HepG2 (cell line): ENCODE results near the gene BAHCC1. TPM values are rescaled to one million over a fixed set of nuclear protein-coding genes. Genes with fewer than 3 reads are reported as not detected.

Source experiments
- CREM ChIP-seq, 2 experiments: sonication (generic) in 1 of 2; formaldehyde crosslinking in 1 of 2; IDR thresholded peaks; 2 replicates each; pipeline versions ENCODE4 v1.4.0 to v1.6.1; 2016 to 2020; ENCODE audit warnings: antibody characterized with exemption in 1 of 2, mild to moderate bottlenecking in 1 of 2, missing genetic modification reagents in 1 of 2
- DRAP1 ChIP-seq: IDR thresholded peaks from 2 replicates; pipeline ENCODE4 v1.6.1; 2016; ENCODE audit warnings: missing genetic modification reagents, missing compliant biosample characterization
- EP300 ChIP-seq, 3 experiments: sonication (generic) in 1 of 3; formaldehyde crosslinking in 1 of 3; IDR thresholded peaks; 2 replicates each; pipeline versions ENCODE4 v1.5.1 to v1.6.1; 2011 to 2020; ENCODE audit warnings: low read depth in 2 of 3, low read length in 2 of 3, borderline replicate concordance in 1 of 3, improper control_type of control experiment in 1 of 3, mild to moderate bottlenecking in 1 of 3, missing genetic modification reagents in 1 of 3, moderate library complexity in 1 of 3
- GRHL1 ChIP-seq: sonication (generic); formaldehyde crosslinking; conservative IDR thresholded peaks from 2 replicates; pipeline ENCODE4 v1.8.0; 2022; ENCODE audit warnings: missing genetic modification reagents
- MXD1 ChIP-seq: sonication (generic); formaldehyde crosslinking; IDR thresholded peaks from 2 replicates; pipeline ENCODE4 v1.4.0; 2020; ENCODE audit warnings: mild to moderate bottlenecking, missing genetic modification reagents
- MXI1 ChIP-seq: IDR thresholded peaks from 3 replicates; pipeline ENCODE4 v1.6.1; 2012; ENCODE audit warnings: low read depth, low read length, inconsistent platforms, borderline replicate concordance
- SMAD1 ChIP-seq: sonication (generic); formaldehyde crosslinking; IDR thresholded peaks from 2 replicates; pipeline ENCODE4 v1.4.0; 2020; ENCODE audit warnings: missing genetic modification reagents, low read depth, mild to moderate bottlenecking, borderline replicate concordance
- SP1 ChIP-seq, 2 experiments: fragments of 450-650 bp in 1 of 2; sonication (generic) in 1 of 2; formaldehyde crosslinking in 1 of 2; IDR thresholded peaks; 2 replicates each; pipeline versions ENCODE4 v1.4.0 to v1.6.1; 2016 to 2020; ENCODE audit warnings: missing genetic modification reagents in 1 of 2
- ZNF354B ChIP-seq: sonication (generic); formaldehyde crosslinking; IDR thresholded peaks from 2 replicates; pipeline ENCODE4 v1.8.0; 2022; ENCODE audit warnings: mild to moderate bottlenecking, missing genetic modification reagents
- ZNF510 ChIP-seq: sonication (generic); formaldehyde crosslinking; IDR thresholded peaks from 2 replicates; pipeline ENCODE4 v1.4.0; 2020; ENCODE audit warnings: low read depth, mild to moderate bottlenecking, missing genetic modification reagents
- ZNF646 ChIP-seq: sonication (generic); formaldehyde crosslinking; IDR thresholded peaks from 2 replicates; pipeline ENCODE4 v1.9.0; 2021; ENCODE audit warnings: mild to moderate bottlenecking, missing genetic modification reagents
- ZNF772 ChIP-seq: sonication (generic); formaldehyde crosslinking; IDR thresholded peaks from 2 replicates; pipeline ENCODE4 v1.5.0; 2020; ENCODE audit warnings: mild to moderate bottlenecking, missing genetic modification reagents
- ZNF781 ChIP-seq: sonication (generic); formaldehyde crosslinking; IDR thresholded peaks from 2 replicates; pipeline ENCODE4 v1.5.1; 2020; ENCODE audit warnings: borderline replicate concordance, mild to moderate bottlenecking, missing genetic modification reagents; ENCODE audit errors: not compliant biosample characterization
- polyA plus RNA-seq, 8 experiments: library from polyadenylated mRNA; depleted of rRNA in 3 of 8; stranded (reverse) in 7 of 8; unstranded in 1 of 8; fragments of >200 nt; fragmentation: Illumina TruSeq in 4 of 8; extraction: Trizol in 4 of 8; gene quantifications; 2 replicates each; pipeline versions ENCODE4 v1.2.1 to v1.2.3, GENCODE V29; 2011 to 2016; ENCODE audit warnings: low read depth in 4 of 8, missing spikeins in 1 of 8, mixed read lengths in 1 of 8; ENCODE audit not compliant: insufficient read depth in 1 of 8
- total RNA-seq, 5 experiments: library from RNA; depleted of rRNA; stranded (reverse); fragments of >200 nt; fragmentation: Illumina TruSeq; extraction: Trizol; gene quantifications; 2 replicates each; pipeline ENCODE4 v1.2.3, GENCODE V29; 2016; ENCODE audit warnings: low read depth in 1 of 5

BAHCC1 gene
- total and polyA plus RNA-seq, 2 of the 13 experiments (the other 11 are each of a cell fraction or from before 2014, with no cell fraction given), result 1.4 to 1.7 TPM

GRCh38 chr17:81484195-81484979 is 89.1 kb downstream of the BAHCC1 start (continued):
- TF ChIP-seq SP1 (IDR thresholded peaks at IDR 0.05) (no peak), SP1 (CRISPR knock-in tag; IDR thresholded peaks at IDR 0.05) (peak; percentile 36), SMAD1 (peak; percentile 82; the same call in 1 of the 2 replicates), ZNF781 (CRISPR knock-in tag) (no peak), DRAP1 (CRISPR knock-in tag) (peak; percentile 39), MXD1 (CRISPR knock-in tag) (peak; percentile 76), GRHL1 (CRISPR knock-in tag) (no peak), ZNF646 (no peak), CREM (IDR thresholded peaks at IDR 0.05) (no peak), CREM (CRISPR knock-in tag; IDR thresholded peaks at IDR 0.05) (no peak), MXI1 (peak; percentile 68; the same call in 1 of the 3 replicates), EP300 (IDR thresholded peaks at IDR 0.05; ENCODE audit: low read depth in 2 of 2, low read length in 2 of 2) (peak; percentile 46 to 67; a peak in 2 of 4 replicates), EP300 (CRISPR knock-in tag; IDR thresholded peaks at IDR 0.05; ENCODE audit: borderline replicate concordance) (no peak), ZNF354B (CRISPR knock-in tag) (0 out of 2 replicates have a peak, but pooled peaks have one; percentile 86), ZNF772 (peak; percentile 64; the same call in 1 of the 2 replicates), ZNF510 (CRISPR knock-in tag) (peak; percentile 48; the same call in 1 of the 2 replicates)
